ENCODE data around the gene TJP3. TPM values are rescaled to one million over a fixed set of nuclear protein-coding genes. Genes with fewer than 3 reads are reported as not detected.

The TJP3 gene
- polyA plus RNA-seq, 1 donor from 2014 or later = 0.15 TPM

GRCh38 chr19:3771906-3772455 is 63.8 kb downstream of the TJP3 start, which contains the start of gene RAX2:
TSS of gene RAX2 (minus strand) at chr19:3772228. CDS start at chr19:3771742, 486 bp downstream.
- H3K4me2 ChIP-seq (ENCODE audit: low read length) = no peak within 1 kb of the TSS
- H3K9me3 ChIP-seq (ENCODE audit: low read length) = no peaks in the 10 kb centered on the region
- no peaks in the 10 kb centered on the region for H3K9me2 ChIP-seq (ENCODE audit: insufficient read depth, low read length)
- H4K20me1 ChIP-seq (ENCODE audit: insufficient read depth) = no peaks in the 10 kb centered on the region
- H3K4me3 ChIP-seq (ENCODE audit: low read length) = no peak within 1 kb of the TSS
- H3K9ac ChIP-seq (ENCODE audit: low read length) = no peak within 1 kb of the TSS
- no peaks in the 10 kb centered on the region for H3K27me3 ChIP-seq (ENCODE audit: insufficient read depth, low read depth, low read length)
- no peaks in the 10 kb centered on the region for H3F3A ChIP-seq (ENCODE audit: insufficient read depth, low read length, poor library complexity, severe bottlenecking)
- H3K36me3 ChIP-seq (ENCODE audit: insufficient read depth, low read length) = no peaks in the 10 kb centered on the region
- H2AFZ ChIP-seq (ENCODE audit: low read depth, low read length) = no peak within 1 kb of the TSS
- H3K27ac ChIP-seq (ENCODE audit: low read length) = no peak within 1 kb of the TSS
- TF ChIP-seq RAD21 (conservative IDR thresholded peaks at IDR 0.05) = no peak
- TF ChIP-seq TAF1 (IDR thresholded peaks at IDR 0.05; ENCODE audit: low read depth) = no peak
- no peak for TF ChIP-seq SMC3 (conservative IDR thresholded peaks at IDR 0.05; ENCODE audit: poor library complexity)
- no peak for TF ChIP-seq CTCF (IDR thresholded peaks at IDR 0.05; ENCODE audit: poor library complexity, severe bottlenecking)
- TF ChIP-seq EP300 (conservative IDR thresholded peaks at IDR 0.05; ENCODE audit: poor library complexity, severe bottlenecking) = no peak
- no peak for TF ChIP-seq MXI1 (conservative IDR thresholded peaks at IDR 0.05; ENCODE audit: poor library complexity, severe bottlenecking)
- no peak for TF ChIP-seq POLR2AphosphoS5 (IDR thresholded peaks at IDR 0.05)
- TF ChIP-seq REST (IDR thresholded peaks at IDR 0.05; ENCODE audit: borderline replicate concordance) = no peak
- no peak for TF ChIP-seq EZH2 (IDR thresholded peaks at IDR 0.05; ENCODE audit: borderline replicate concordance, insufficient read depth, low read length, poor library complexity, severe bottlenecking)
- H3K79me2 ChIP-seq (replicated peaks; ENCODE audit: insufficient read depth, low read length) = no peaks in the 10 kb centered on the region

GRCh38 chr19:3773814-3774515 is 65.8 kb downstream of the TJP3 start:
- H3K9me2 ChIP-seq (ENCODE audit: insufficient read depth, low read length) = no peaks in the 10 kb centered on the region
- no peak overlapping the region for H3K9ac ChIP-seq (ENCODE audit: low read length)
- TF ChIP-seq CTCF (IDR thresholded peaks at IDR 0.05; ENCODE audit: poor library complexity, severe bottlenecking) (no peak), MXI1 (conservative IDR thresholded peaks at IDR 0.05; ENCODE audit: poor library complexity, severe bottlenecking) (no peak), SMC3 (conservative IDR thresholded peaks at IDR 0.05; ENCODE audit: poor library complexity) (no peak), EZH2 (IDR thresholded peaks at IDR 0.05; ENCODE audit: borderline replicate concordance, insufficient read depth, low read length, poor library complexity, severe bottlenecking) (no peak), POLR2AphosphoS5 (IDR thresholded peaks at IDR 0.05) (no peak), EP300 (conservative IDR thresholded peaks at IDR 0.05; ENCODE audit: poor library complexity, severe bottlenecking) (no peak), TAF1 (IDR thresholded peaks at IDR 0.05; ENCODE audit: low read depth) (no peak), REST (IDR thresholded peaks at IDR 0.05; ENCODE audit: borderline replicate concordance) (no peak), RAD21 (conservative IDR thresholded peaks at IDR 0.05) (no peak)
- no peak overlapping the region for H2AFZ ChIP-seq (ENCODE audit: low read depth, low read length)
- no peaks in the 10 kb centered on the region for H3F3A ChIP-seq (ENCODE audit: insufficient read depth, low read length, poor library complexity, severe bottlenecking)
- H3K36me3 ChIP-seq (ENCODE audit: insufficient read depth, low read length) = no peaks in the 10 kb centered on the region
- H3K4me2 ChIP-seq (ENCODE audit: low read length) = no peak overlapping the region
- H3K27ac ChIP-seq (ENCODE audit: low read length) = no peak overlapping the region
- no peaks in the 10 kb centered on the region for H4K20me1 ChIP-seq (ENCODE audit: insufficient read depth)
- no peaks in the 10 kb centered on the region for H3K27me3 ChIP-seq (ENCODE audit: insufficient read depth, low read depth, low read length)
- H3K4me3 ChIP-seq (ENCODE audit: low read length) = no peak overlapping the region
- no peaks in the 10 kb centered on the region for H3K79me2 ChIP-seq (replicated peaks; ENCODE audit: insufficient read depth, low read length)
- H3K9me3 ChIP-seq (ENCODE audit: low read length) = no peaks in the 10 kb centered on the region

Measured in neural cell (in vitro differentiated cells).